ENCODE measurements around the gene FARP1.
A peak's percentile ranks its signal among the peaks of the same experiment; 100 is the strongest.

FARP1 gene

DNA sequence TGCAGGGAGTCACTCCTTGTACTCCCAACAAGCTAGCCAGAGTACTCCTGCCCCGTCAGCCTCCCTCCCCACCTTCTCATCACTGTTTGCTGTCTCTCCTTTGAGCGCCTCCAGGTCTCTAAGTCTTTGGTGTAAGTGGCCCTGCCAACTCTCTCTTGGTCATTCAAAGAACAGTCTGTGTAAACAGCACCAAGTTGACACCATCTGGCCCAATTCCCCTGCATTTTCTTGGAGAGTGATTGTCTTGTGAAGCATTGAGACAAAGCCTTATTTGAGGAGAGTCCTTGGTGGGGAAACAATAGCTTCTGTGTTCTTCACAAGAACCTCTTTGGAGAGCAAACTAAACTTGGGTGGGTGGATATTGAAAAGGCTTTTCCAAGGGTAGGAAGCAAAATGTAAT is 148.8 kb downstream of the FARP1 start:
- no peak for DNase-seq

DNA sequence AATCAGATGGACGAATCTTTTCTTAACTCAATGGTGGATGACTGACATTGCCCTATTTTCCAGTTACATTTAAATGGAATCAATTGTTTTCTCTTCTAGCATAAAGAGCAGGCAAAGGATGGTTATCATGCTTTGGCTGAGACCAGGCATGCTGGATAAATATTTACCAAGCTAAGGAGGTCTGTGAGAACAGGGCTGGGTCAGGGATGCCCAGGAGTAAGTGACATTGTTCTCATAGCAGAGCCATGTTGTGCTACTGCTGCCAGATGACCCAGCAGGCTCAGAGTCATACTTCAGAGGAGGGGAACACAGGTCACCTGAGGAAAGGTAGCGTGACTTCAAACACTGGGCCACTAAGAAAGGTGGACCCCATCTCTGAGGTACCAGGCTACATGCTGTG is 150.2 kb downstream of the FARP1 start:
- no peak for DNase-seq

DNA sequence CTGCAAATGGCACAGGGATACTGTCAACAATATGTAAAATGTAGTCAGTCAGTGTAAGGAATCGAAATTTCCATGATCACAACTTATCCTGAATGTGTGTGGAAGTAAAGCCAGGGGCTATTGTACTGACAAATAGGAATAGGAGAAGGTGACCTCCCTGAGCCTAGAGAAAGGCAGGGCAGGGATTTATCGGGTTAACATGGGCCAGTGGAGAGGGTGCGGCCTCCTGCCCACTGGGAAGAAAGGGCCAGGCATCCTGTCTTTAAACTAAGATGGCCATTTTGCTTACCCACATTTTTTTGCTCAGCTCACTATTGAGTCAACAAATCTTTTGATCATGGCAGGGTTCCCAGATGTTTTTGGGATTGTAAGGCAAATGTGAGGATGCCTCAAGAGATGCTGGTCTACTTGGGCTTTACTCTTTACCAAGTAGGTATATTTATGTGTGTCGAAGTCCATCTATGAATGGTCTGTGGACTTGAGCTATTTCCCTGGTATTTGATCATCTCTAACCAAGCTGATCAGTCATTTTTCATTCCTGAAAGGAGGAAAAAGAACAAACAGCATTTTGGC is 150.8 kb downstream of the FARP1 start:
- no peak for DNase-seq

DNA sequence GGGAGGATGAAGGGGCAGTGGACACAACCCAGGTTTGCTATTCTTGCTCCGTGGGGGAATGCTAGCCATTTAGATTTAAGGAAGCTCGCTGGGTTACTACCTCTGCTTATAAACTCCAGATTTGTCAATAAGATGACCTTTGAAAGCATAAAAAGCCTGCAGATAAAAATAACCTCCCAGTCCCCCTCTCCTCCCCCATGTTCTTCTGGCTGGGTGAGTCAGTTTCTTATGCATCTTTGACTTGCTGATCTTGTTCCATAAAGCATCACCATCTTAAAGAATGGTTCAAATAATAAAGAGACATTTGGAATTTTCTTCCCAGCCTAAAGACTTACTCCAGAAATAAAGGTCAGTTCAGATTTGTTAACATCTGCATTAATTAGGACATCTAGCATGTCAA is 152.5 kb downstream of the FARP1 start:
- no peak for DNase-seq

DNA sequence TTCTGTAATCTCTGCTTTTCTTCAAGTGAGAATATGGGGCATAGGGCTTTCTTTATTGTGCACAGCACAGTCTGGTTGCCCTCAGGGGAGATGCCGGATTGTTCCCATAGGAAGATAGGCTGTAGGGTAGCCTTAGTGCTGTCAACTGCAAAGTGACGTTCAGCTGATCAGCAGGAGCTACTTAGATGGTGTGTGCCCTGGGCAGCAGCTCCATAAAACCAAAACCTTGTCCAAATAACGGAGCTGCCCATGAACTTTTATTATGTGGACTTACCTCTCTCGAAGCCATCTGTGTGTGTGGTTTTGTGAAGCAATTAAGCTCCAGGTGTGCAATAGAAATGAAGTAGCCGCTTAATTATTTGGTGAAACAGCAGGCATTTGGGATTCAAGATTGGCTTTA is 154.2 kb downstream of the FARP1 start:
- peak; percentile 73 for DNase-seq

DNA sequence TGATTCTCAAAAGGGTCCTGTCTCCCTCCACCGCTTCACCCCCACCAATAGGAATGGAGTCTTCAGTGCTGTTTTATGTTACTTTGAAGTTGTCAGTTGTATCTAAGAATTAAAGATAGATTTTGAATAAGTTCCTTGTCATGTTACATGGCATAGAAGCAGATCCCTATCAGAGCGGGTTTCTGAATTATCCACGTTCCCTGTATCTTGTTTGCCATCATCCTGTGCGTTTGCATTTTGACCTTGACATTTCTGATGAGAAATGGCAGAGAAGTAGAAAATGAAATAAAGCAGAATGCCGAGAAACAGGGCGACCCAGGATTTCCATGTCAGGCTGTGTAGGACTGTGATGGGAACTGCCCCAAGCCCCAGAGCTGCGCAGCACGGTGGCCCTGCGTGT is 154.9 kb downstream of the FARP1 start:
- no peak for DNase-seq

DNA sequence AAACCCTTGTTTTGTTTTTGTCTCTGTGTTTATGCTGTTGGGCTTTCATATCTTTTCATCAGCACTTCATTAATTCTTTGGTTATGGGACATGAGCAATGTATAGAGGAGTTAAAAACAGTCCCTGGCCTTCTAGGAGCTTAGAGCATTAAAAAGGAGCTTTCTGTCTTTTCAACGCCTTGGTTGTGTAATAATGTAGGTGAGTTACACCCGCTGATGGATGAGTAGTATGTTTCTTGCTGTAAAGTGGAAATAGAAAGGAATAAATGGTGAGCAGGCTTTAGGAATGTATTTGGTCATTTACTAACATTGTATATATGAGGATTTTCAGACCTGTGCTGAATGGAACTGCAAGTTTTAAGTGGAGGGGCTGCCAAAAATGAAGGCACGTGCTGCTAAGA is 155.7 kb downstream of the FARP1 start:
- DNase-seq = no peak

DNA sequence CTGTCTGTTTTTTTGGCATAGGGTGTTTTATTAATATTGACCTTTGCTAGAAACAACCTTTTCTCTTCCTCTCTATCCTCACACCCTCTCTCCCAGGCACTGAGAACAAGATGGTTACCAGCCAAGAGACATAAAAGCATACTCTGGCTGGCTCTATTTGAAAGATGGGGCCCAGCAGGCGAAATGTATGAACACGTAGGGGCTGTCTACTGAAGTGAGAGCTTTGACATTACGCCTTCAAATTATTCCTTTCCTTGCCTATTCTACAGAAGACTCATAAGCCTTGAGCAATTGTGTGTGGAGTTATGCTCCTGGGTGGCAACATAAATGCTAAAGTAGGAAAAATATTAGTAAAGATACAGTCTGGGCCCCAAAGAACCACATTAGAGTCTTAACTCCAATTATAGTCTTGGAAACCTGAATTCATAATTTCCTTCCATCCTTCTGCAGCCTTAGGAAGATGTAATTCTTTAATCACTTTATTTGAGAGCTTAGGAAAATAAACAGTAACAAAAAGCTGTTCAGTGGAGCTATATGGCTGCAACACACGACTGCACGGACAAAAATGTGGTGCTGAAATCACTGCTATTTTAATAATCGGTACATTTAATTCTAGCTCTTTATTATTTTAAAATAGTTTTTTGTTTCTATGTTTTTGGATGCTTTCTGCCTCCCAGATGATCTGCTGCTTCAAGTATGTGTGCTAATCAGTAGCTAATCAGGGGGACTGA is 156.5 kb downstream of the FARP1 start:
- DNase-seq = no peak

DNA sequence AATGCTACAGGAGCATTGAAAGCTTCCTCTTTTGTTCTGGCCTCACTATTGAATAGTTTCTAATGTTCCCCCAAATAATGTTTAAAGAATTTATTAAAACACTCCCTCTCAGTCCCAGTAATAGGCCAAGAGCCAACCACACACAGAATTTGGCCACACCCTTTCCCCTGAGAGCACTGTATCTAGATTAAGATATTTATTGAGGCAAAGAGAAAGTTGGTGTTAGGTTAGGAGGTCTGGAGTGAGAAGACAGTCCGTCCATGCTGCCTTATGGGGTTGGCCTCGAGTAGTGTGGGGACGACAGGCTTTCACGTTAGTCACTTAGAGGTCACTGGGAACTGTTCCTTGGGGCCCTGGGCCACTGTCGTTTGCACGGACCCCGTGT is 157.1 kb downstream of the FARP1 start:
- DNase-seq = no peak

DNA sequence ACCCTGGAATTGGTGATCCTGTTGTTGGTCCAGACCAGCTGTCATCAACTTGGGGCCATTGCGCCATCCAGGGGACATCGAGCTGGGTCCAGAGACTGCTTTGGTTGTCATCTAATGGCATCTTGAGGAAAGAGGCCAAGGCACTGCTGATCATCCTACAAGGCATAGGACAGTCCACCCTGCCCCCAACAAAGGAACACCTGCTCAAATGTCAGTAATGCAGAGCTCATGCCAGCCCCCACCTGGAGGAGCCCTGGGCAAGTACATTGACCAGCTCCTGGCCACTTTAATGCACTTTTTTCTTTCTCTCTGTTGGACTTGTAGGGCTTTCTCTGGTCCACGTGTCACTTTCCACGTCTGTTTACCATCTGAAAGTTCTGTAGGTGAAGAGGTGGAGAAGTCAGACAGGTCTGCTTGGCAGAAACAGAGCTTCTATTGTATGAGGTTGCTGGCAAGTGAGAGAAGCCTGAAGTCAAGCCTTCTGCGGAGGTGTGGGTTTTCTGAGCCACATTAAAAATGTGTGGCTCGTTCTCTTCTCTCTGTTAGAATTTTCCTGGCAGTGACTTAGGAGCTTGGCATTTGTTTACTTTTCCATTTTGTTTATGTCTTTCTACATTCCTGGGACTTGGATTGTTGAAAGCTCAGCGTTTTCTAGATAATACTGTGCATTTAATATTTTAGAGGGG is 158.2 kb downstream of the FARP1 start:
- DNase-seq = no peak

DNA sequence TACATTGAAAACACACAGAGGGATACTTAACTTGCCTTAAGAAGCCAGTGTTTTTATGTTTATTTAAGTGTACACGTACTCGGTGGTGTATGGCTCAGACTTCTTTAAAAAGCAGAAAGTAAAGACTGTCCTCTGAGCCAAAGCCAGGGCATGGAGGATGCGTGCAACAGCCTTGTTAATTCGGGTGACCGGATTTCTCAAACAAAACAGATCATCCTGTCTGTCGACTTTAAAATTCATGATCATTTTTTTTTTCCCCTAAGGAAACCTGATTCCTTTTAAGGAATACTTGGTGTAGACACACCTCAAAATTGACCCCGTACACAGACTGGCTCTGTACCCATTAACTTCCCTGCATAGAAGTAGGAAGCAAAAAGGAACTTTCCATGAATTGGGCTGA is 158.8 kb downstream of the FARP1 start:
- DNase-seq = no peak

DNA sequence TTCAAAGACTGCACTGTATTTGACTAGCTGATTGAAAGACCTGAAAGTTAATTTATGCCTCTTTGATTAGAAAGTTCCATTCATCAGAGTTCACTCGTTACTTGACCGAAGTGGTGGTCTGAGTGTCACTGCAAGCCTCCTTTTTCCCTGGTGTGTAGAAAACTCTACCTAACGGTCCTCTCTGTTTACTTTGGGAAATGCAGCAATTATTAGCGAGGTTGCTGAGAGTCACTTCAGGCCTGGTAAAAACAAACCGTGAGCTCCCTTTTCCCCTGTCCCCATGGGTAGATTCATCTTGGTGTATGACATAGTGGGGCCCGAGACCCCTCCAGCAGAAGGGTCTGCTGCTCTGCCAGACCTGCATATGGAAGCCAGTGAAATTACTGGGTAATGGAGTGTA is 161.0 kb downstream of the FARP1 start:
- no peak for DNase-seq

DNA sequence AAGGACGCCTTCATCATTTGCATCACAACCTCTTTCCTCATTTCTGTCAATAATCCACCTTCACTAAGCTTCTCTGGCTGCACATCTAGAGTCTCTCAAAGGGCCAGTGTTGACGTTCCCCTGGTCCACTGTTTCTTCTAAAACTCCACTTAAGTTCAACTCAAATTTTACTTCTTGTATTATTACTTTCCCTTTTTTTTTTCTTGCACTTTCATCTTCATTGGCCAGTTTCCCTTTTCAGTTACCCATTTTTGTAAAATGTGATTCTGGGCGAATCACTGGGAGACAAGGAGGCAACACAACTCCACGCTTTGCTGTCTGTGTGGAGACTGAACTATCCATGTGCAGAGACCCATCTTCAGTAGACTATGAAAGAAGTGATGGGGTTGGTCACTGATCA is 162.8 kb downstream of the FARP1 start:
- DNase-seq = no peak

DNA sequence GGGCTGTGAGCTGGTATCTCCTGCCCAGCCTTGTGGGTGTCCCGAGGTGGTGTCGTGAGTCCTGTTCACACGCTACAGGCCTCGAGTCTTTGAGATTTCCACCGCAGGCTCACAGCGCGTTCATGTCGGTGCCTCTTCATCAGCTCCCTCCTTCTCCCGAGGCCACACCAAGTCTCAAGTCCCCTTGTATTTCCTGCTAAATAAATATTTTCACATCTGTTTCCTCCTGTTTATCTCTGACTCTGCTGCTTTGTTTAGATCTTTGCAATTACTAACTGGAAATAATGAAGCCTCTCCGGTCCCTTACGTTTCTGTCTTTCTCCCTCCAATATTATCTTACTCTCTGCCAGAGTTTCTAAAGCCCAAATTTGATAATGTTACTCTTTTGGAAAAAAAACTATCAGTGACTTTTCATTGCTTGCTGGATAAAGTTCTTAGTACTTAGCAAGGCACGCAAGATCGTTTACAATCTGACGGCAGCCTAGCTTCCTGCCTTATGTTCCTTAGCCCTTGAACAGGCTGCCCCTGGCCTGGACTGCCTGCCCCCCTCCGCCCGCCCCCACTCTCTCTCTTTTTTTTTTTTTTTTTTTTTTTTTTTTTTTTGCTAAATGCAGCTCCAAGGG is 164.7 kb downstream of the FARP1 start:
- no peak for DNase-seq

DNA sequence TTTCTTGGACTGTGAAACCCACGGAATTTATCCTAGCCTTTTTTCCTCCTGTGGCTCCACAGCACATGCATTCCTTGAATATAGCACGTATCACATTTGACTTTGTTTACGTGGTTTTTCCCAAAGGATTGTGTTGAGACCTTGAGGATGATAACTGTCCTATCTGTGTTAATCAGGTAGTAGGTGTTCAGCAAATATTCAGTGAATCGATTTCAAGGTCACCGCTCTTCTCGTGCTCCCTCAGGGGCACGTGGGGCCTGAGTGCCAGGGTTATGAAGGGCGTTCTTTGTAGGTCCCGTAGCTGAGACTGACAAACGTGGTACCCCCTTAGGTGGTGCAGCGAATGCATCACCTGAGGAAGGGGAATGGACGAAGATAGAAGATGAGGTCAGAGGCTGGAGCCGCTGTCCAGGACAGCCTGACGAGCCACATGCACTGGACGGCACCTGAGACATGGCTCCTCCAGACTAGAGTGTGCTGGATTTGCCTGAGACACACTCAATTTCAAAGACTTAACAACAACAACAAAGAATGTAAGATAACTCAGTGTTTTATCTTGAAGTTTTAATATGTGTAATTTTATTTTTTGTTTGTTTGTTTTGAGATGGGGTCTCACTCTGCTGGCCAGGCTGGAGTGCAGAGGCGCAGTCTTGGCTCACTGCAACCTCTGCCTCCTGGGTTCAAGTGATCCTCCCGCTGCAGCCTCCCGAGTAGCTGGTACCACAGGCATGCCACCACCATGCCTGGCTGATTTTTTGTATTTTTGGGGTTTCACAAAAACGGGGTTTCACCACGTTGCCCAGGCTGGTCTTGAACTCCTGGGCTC is 165.4 kb downstream of the FARP1 start:
- DNase-seq = no peak

DNA sequence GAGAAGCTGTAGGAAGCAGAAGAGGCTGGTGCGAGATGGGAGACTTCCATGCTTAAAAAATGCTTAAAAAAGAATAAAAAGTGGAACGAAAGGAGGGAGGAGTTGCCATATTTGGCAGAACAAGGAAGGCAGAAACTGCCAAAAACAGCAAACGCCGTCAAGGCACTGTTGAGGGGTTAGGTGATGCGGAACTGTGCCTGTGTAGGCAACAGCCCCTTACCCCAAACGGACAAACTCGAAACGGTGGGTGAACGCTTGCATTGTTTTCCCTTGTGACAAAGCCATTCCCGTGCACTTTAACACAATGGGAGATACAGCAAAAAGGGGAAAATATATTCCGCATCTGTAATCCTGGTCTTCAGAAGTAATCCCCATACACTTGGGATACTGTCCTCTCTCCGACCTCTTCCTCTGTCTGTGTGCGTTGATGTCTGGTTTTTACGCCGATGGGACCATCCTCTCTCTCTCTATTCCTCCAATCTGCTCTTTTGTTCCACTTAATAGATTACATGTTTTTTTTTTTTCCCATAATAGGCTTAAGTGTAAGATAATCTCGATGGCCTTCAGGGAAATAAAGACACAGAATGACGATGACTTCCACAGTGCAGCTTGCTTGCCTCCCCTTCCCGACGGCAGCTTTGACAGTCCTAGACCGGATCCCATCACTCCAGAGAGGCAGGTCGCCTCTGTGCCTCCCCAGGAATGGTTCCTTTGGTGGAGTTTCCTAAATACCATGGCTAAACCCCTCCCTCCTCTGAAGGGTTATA is 166.9 kb downstream of the FARP1 start:
- DNase-seq = no peak

DNA sequence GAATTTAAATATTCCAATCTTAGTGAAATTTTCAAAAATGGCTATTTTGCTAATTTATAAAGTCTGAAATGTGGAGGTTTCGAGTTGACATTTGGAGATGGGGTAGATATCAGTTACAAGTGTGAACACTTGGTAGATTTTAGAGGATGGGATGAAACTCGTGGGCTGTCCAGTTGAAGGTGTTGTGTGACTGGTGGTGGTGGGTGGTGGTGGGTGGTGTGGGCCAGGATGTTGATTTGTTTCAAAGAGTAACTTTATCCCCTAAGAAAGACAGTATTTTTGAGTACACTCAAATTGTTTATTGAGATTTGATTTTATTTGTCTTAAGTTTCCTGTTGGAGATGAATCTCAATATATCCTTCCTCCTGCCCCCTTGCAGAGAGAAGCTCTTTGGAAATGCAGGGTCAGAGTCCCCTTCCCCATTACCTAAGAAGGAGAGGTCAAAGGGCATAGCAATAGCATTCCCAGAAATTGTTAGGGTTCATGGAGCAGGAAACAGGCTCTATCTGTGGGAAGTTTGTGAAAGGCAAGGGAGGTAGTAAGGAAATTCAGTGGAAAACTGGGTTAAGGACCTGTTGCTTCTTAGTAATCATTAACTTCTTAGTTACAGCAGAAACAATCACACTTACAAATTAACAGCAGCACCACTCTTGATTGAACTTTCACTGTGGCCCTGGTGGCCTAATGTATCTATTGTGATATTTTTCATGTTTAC is 167.7 kb downstream of the FARP1 start:
- no peak for DNase-seq

DNA sequence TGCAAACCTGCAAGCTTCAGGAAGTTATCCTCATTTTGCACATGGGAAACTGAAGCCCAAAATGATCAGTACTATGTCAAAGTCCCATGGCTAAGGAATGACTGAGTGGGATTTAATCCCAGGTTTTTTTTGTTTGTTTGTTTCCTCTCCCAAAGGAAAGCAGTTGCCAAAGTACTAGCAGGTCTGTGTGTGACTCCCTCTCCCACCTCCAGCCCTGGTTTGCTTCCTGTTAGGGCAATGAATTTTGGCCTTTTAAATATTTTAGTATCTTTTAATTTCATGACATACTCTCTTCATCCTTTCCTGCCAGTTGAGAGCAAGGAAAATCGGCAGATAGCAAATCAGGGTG is 168.3 kb downstream of the FARP1 start:
- no peak for DNase-seq

DNA sequence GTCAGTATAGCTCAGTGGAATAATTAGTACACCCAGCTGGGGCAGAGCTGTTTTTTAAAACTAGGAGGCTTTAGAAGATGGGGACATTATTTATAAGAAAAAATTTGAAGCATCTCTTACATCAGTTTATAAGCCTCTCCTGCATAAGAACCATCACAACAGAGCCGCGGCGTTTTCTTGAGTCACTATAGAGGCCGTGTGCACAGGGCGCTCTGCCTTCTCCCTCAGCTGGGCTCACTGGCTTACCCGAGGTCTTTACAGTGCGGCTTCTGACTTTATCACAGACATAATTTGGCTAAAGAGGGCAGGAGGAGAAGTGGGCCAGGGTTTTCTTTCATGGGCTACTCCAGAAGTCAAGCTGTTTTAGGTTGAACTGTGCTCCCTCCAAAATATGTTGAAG is 169.7 kb downstream of the FARP1 start:
- DNase-seq = no peak

DNA sequence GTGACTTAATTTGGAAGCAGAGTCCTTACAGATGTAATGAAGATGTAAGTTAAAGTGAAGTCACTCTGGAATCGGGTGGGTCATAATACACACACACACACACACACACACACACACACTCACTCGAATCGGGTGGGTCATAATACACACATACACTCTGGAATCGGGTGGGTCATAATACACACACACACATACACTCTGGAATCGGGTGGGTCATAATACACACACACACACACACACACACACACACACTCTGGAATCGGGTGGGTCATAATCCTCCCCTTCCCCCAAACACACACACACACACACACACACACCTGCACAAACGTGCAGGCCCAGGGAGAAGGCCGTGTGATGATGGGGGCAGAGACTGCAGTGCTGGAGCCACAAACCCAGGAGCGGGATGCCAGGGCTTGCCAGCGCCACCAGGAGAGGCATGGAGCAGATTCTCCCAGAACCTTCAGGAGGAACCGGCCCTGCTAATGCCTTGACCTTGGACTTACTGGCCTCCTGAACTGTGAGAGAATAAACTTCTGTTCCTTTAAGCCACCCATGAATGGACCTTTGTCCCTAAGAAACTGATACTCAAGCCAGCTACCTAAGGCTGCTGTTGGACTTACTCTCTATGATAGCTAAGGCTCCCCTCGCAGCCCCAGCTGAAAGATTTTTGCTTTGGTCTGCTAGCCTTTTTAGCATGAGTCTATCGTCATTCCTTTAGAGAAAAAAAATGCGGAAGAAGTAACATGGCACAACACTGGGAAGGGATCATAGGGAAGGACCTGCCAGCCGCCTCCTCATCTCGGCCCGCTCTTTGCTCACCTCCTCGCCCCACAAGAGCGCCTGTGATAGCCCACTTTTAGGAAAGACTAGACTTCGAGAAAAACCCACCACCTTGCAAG is 170.4 kb downstream of the FARP1 start:
- no peak for DNase-seq

DNA sequence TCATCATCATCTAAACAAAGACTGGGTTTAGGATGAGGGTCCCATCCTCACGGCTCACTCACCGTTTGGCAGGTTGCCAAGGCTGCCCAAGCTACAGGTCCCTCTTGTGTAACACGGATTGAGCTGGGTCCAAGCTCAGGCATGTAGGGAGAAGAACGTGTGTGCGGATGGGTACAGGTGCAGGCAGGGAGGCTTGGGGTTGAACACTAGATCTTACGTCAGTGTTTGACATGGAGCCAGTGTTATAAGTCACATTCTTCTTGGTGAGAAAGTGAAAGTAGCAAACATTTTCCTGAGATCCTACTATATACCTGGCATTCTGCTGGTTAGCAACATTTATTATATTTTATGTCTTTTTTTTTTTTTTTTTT is 171.0 kb downstream of the FARP1 start:
- no peak for DNase-seq

Measured in DMS79 (cell line).